GM21515 (cell line): Measurements from ENCODE around the gene LPIN1.

Experiments used
- ATAC-seq: cut with Tn5 transposase; IDR thresholded peaks from one replicate; pipeline ENCODE4 v1.9.1; 2021; ENCODE audit not compliant: unreplicated experiment

Gene LPIN1

GRCh38 chr2:11863513-11864328 lies 117.3 kb downstream of the LPIN1 start:
- peak; percentile 41 for ATAC-seq

GRCh38 chr2:11864724-11865123 lies 118.3 kb downstream of the LPIN1 start:
- ATAC-seq: no peak

GRCh38 chr2:11865378-11865777 lies 118.9 kb downstream of the LPIN1 start:
- no peak for ATAC-seq

GRCh38 chr2:11865805-11866204 lies 119.4 kb downstream of the LPIN1 start:
- no peak for ATAC-seq

- ATAC-seq: no peak
Measured at GRCh38 chr2:11866358-11867335, 120.2 kb downstream of the LPIN1 start.

- ATAC-seq: no peak
Measured at GRCh38 chr2:11867926-11868325, 121.5 kb downstream of the LPIN1 start.

- no peak for ATAC-seq
Measured at GRCh38 chr2:11869391-11869991, 123.1 kb downstream of the LPIN1 start.

- no peak for ATAC-seq
Measured at GRCh38 chr2:11870064-11870463, 123.6 kb downstream of the LPIN1 start.

GRCh38 chr2:11870584-11870983 lies 124.2 kb downstream of the LPIN1 start:
- ATAC-seq: no peak

GRCh38 chr2:11871421-11871820 lies 125.0 kb downstream of the LPIN1 start:
- no peak for ATAC-seq

GRCh38 chr2:11872247-11872947 lies 126.0 kb downstream of the LPIN1 start:
- no peak for ATAC-seq

GRCh38 chr2:11872948-11873269 lies 126.5 kb downstream of the LPIN1 start:
- ATAC-seq: no peak

GRCh38 chr2:11873356-11874154 lies 127.1 kb downstream of the LPIN1 start:
- no peak for ATAC-seq

- ATAC-seq: no peak
Measured at GRCh38 chr2:11874861-11875260, 128.4 kb downstream of the LPIN1 start.

- no peak for ATAC-seq
Measured at GRCh38 chr2:11875481-11875880, 129.0 kb downstream of the LPIN1 start.

- no peak for ATAC-seq
Measured at GRCh38 chr2:11876436-11876835, 130.0 kb downstream of the LPIN1 start.

GRCh38 chr2:11876889-11877288 lies 130.5 kb downstream of the LPIN1 start:
- no peak for ATAC-seq
